HG03066 (cell line): ENCODE data around the gene ESYT1.
"Not testable (repeated sequence)": the region's sequence is repeated elsewhere in the genome, so short reads cannot be mapped to it uniquely, and the experiment has no call there.

Experiments used
- ATAC-seq: cut with Tn5 transposase; IDR thresholded peaks from one replicate; pipeline ENCODE4 v1.9.1; 2021; ENCODE audit warnings: low read depth; ENCODE audit not compliant: unreplicated experiment

The ESYT1 gene

GRCh38 chr12:56104109-56104814 lies 23.8 kb upstream of the ESYT1 start, which contains the start of gene PA2G4:
TSS of gene PA2G4 (plus strand) at chr12:56104559. CDS start at chr12:56104738, 179 bp downstream.
- peak; percentile 92 for ATAC-seq

GRCh38 chr12:56104815-56105608 lies 23.1 kb upstream of the ESYT1 start:
- peak; percentile 18 for ATAC-seq

GRCh38 chr12:56105609-56105902 lies 22.5 kb upstream of the ESYT1 start:
- no peak for ATAC-seq

GRCh38 chr12:56107242-56107641 lies 20.8 kb upstream of the ESYT1 start:
- ATAC-seq, result no peak

GRCh38 chr12:56110571-56110970 lies 17.5 kb upstream of the ESYT1 start:
- no peak for ATAC-seq

- no peak for ATAC-seq
These were observed 14.0 kb upstream of the ESYT1 start for GRCh38 chr12:56114084-56114483.

- ATAC-seq, result no peak
These were observed 12.7 kb upstream of the ESYT1 start for GRCh38 chr12:56115329-56115728.

- peak; percentile 39 for ATAC-seq
These were observed 11.6 kb upstream of the ESYT1 start, which contains the start of gene RPL41 for GRCh38 chr12:56116267-56117081. TSS of gene RPL41 (plus strand) at chr12:56116633.

GRCh38 chr12:56117082-56117706 lies 10.9 kb upstream of the ESYT1 start:
- ATAC-seq, result not testable (repeated sequence)

- ATAC-seq, result peak; percentile 75
These were observed 10.0 kb upstream of the ESYT1 start, which contains the start of gene ZC3H10 for GRCh38 chr12:56117778-56118687. TSS of gene ZC3H10 (plus strand) at chr12:56118266. CDS start at chr12:56120563, 2,297 bp downstream.

GRCh38 chr12:56118688-56119357 lies 9.2 kb upstream of the ESYT1 start:
- no peak for ATAC-seq

GRCh38 chr12:56119361-56119796 lies 8.7 kb upstream of the ESYT1 start:
- ATAC-seq, result no peak

- no peak for ATAC-seq
These were observed 7.8 kb upstream of the ESYT1 start for GRCh38 chr12:56120158-56120846.

GRCh38 chr12:56121204-56121870 lies 6.7 kb upstream of the ESYT1 start:
- no peak for ATAC-seq

GRCh38 chr12:56122637-56123036 lies 5.4 kb upstream of the ESYT1 start:
- ATAC-seq, result no peak

GRCh38 chr12:56124133-56124532 lies 3.9 kb upstream of the ESYT1 start:
- ATAC-seq, result no peak

GRCh38 chr12:56126732-56127239 lies 1.3 kb upstream of the ESYT1 start:
- no peak for ATAC-seq

GRCh38 chr12:56127485-56127887 lies 581 bp upstream of the ESYT1 start:
- ATAC-seq, result no peak
